ENCODE measurements around the gene XPA. TPM values are rescaled to one million over a fixed set of nuclear protein-coding genes. Genes with fewer than 3 reads are reported as not detected.

The XPA gene
- total RNA-seq, 2 donors from 2014 or later, result 9.6 to 15.8 TPM

GRCh38 chr9:97689401-97690180, 7.5 kb downstream of the XPA start:
- ATAC-seq (peak; percentile 42), DNase-seq (no peak)
- peak overlapping the region in 2 of 4 donors; percentile 29 to 50 for H3K27ac ChIP-seq
- H3K9me3 ChIP-seq, result no peaks in the 10 kb centered on the region
- H3K36me3 ChIP-seq (replicated peaks in 1 of 2; ENCODE audit: insufficient read depth in 1 of 2, low read depth in 2 of 2), result peaks cover 0 to 16% of the 10 kb centered on the region in 2 donors
- WGBS, 2 donors, result 41 to 54% methylated on average over 4 of the region's 4 CpGs
- H3K4me3 ChIP-seq, result no peak overlapping the region
- H3K4me1 ChIP-seq, result peaks cover 33% of the 10 kb centered on the region
- intact Hi-C loops (cut with DNase I), result no loop called here
- no peaks in the 10 kb centered on the region for H3K27me3 ChIP-seq
- TF ChIP-seq CTCF (IDR thresholded peaks at IDR 0.05) (no peak), POLR2A (IDR thresholded peaks at IDR 0.05) (no peak)

- DNase-seq (no peak), ATAC-seq (peak; percentile 40)
- no peak overlapping the region for H3K27ac ChIP-seq
- H3K4me1 ChIP-seq, result peaks cover 26% of the 10 kb centered on the region
- H3K36me3 ChIP-seq (replicated peaks in 1 of 2; ENCODE audit: insufficient read depth in 1 of 2, low read depth in 2 of 2), result peaks cover 0 to 21% of the 10 kb centered on the region in 2 donors
- no peak overlapping the region for H3K4me3 ChIP-seq
- H3K27me3 ChIP-seq, result no peaks in the 10 kb centered on the region
- intact Hi-C loops (cut with DNase I), result no loop called here
- H3K9me3 ChIP-seq, result no peaks in the 10 kb centered on the region
- 8 to 13% methylated on average over 1 of the region's 1 CpG for WGBS, 2 donors
- no peak for TF ChIP-seq POLR2A (IDR thresholded peaks at IDR 0.05)
- no peak for TF ChIP-seq CTCF (IDR thresholded peaks at IDR 0.05)
Measured at GRCh38 chr9:97688654-97689053, 8.5 kb downstream of the XPA start.

DNA sequence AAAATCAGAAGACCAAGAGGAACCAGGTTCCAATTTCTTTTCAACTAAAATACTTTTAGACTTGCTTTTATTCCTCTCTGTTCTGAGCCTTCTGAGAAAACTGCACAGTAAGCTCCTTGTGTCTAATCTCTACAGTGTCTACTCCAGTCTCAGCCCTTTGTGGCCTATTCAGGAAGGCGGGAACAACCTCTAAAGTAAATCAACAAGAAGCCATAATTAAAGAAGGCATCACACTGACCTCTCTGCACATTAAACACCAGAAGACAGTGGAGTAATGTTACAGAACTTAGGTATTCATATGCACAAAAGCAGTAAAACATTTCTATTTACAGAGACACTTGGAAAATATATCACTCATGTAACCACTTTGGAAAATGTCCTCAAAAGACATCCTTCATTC, 14.9 kb downstream of the XPA start:
- H3K27me3 ChIP-seq, result no peaks in the 10 kb centered on the region
- no peak for TF ChIP-seq CTCF (IDR thresholded peaks at IDR 0.05)
- no peak for TF ChIP-seq POLR2A (IDR thresholded peaks at IDR 0.05)
- no peaks in the 10 kb centered on the region for H3K9me3 ChIP-seq
- no peak overlapping the region for H3K4me3 ChIP-seq
- intact Hi-C loops (cut with DNase I), result no loop called here
- 95 to 96% methylated on average over 1 of the region's 1 CpG for WGBS, 2 donors
- DNase-seq, result no peak
- no peak overlapping the region for H3K27ac ChIP-seq
- H3K4me1 ChIP-seq, result no peaks in the 10 kb centered on the region
- H3K36me3 ChIP-seq (replicated peaks in 1 of 2; ENCODE audit: insufficient read depth in 1 of 2, low read depth in 2 of 2), result peaks cover 0 to 36% of the 10 kb centered on the region in 2 donors
- no peak for ATAC-seq

- H3K36me3 ChIP-seq (replicated peaks in 1 of 2; ENCODE audit: insufficient read depth in 1 of 2, low read depth in 2 of 2), result peaks cover 0 to 31% of the 10 kb centered on the region in 2 donors
- intact Hi-C loops (cut with DNase I), result no loop called here
- H3K27me3 ChIP-seq, result no peaks in the 10 kb centered on the region
- 68% methylated on average over 3 of the region's 3 CpGs for WGBS, 2 donors
- no peaks in the 10 kb centered on the region for H3K9me3 ChIP-seq
- no peak for DNase-seq
- H3K4me1 ChIP-seq, result no peaks in the 10 kb centered on the region
- no peak overlapping the region for H3K27ac ChIP-seq
- TF ChIP-seq CTCF (IDR thresholded peaks at IDR 0.05) (no peak), POLR2A (IDR thresholded peaks at IDR 0.05) (no peak)
- no peak overlapping the region for H3K4me3 ChIP-seq
- no peak for ATAC-seq
Measured at GRCh38 chr9:97675655-97676054, 21.5 kb downstream of the XPA start.

GRCh38 chr9:97673922-97674321, 23.2 kb downstream of the XPA start:
- Histone ChIP-seq H3K4me3 (no peak overlapping the region), H3K27ac (no peak overlapping the region), H3K27me3 (no peaks in the 10 kb centered on the region), H3K36me3 (replicated peaks in 1 of 2; ENCODE audit: insufficient read depth in 1 of 2, low read depth in 2 of 2) (peaks cover 0 to 32% of the 10 kb centered on the region in 2 donors), H3K9me3 (no peaks in the 10 kb centered on the region), H3K4me1 (no peaks in the 10 kb centered on the region)
- TF ChIP-seq CTCF (IDR thresholded peaks at IDR 0.05) (no peak), POLR2A (IDR thresholded peaks at IDR 0.05) (no peak)
- ATAC-seq, result no peak
- intact Hi-C loops (cut with DNase I), result no loop called here
- WGBS, 2 donors, result 78 to 80% methylated on average over 3 of the region's 3 CpGs
- DNase-seq, result no peak
